CD4-positive, alpha-beta T cell treated with Interferon gamma for 1 hour (primary cell): Measurements from ENCODE around the gene GPR146.
"Not testable (repeated sequence)": the region's sequence is repeated elsewhere in the genome, so short reads cannot be mapped to it uniquely, and the experiment has no call there.

ENCODE experiments used
- DNase-seq: peaks from one replicate; pipeline ENCODE4 v3.0.0-alpha.2; 2020

Gene GPR146

GRCh38 chr7:1026721-1027161 lies 17.6 kb upstream of the GPR146 start:
- no peak for DNase-seq

GRCh38 chr7:1027242-1028043 lies 16.9 kb upstream of the GPR146 start:
- DNase-seq, result no peak

GRCh38 chr7:1028044-1028770 lies 16.1 kb upstream of the GPR146 start:
- DNase-seq, result peak; percentile 85

GRCh38 chr7:1028775-1029636 lies 15.3 kb upstream of the GPR146 start:
- DNase-seq, result peak; percentile 73

GRCh38 chr7:1029637-1030443 lies 14.5 kb upstream of the GPR146 start:
- DNase-seq, result peak; percentile 23

- no peak for DNase-seq
These were observed 13.8 kb upstream of the GPR146 start for GRCh38 chr7:1030444-1031070.

- DNase-seq, result no peak
These were observed 12.5 kb upstream of the GPR146 start for GRCh38 chr7:1031716-1032455.

GRCh38 chr7:1032536-1033181 lies 11.7 kb upstream of the GPR146 start:
- DNase-seq, result no peak

- DNase-seq, result peak; percentile 53
These were observed 10.7 kb upstream of the GPR146 start for GRCh38 chr7:1033546-1034145.

GRCh38 chr7:1034769-1035168 lies 9.6 kb upstream of the GPR146 start:
- not testable (repeated sequence) for DNase-seq

GRCh38 chr7:1036164-1036928 lies 8.0 kb upstream of the GPR146 start:
- DNase-seq, result not testable (repeated sequence)

GRCh38 chr7:1040233-1040632 lies 4.1 kb upstream of the GPR146 start:
- not testable (repeated sequence) for DNase-seq

GRCh38 chr7:1040790-1041189 lies 3.6 kb upstream of the GPR146 start:
- no peak for DNase-seq

GRCh38 chr7:1041551-1042491 lies 2.5 kb upstream of the GPR146 start:
- peak; percentile 25 for DNase-seq

GRCh38 chr7:1042492-1042833 lies 1.9 kb upstream of the GPR146 start:
- no peak for DNase-seq

- DNase-seq, result no peak
These were observed 676 bp upstream of the GPR146 start for GRCh38 chr7:1043552-1044188.
